Skeletal muscle cell (primary cell): ENCODE results near the gene GATM.
A peak's percentile ranks its signal among the peaks of the same experiment; 100 is the strongest.

Experiments used
- DNase-seq: peaks from one replicate; pipeline ENCODE4 v3.0.0-alpha.2; 2010; ENCODE audit warnings: low read depth
- H3K4me3 ChIP-seq: 2 replicates; pipeline ENCODE4 v1.5.1; 2011; ENCODE audit warnings: low read depth, mild to moderate bottlenecking, control low read depth, low read length, moderate library complexity

GATM gene

DNA sequence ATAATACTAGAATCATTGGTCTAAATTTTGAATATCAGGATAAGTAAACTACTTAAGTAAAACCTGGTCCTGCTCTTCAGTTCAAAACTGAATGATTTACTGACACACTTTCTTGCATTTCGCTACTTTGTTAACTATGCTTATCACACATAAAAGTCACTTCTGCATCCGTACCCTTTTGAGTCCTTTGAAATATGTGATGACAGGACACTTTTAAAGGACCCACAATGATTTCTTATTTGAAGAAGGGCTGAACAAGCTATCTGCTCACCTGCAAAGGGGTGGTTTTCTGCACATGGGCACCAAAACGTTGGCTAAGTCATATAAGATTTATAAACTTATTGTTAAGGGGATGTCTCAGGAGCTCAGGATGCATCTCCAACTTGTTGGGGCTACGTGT lies 15.0 kb downstream of the GATM start:
- no peak overlapping the region for H3K4me3 ChIP-seq
- DNase-seq: no peak

DNA sequence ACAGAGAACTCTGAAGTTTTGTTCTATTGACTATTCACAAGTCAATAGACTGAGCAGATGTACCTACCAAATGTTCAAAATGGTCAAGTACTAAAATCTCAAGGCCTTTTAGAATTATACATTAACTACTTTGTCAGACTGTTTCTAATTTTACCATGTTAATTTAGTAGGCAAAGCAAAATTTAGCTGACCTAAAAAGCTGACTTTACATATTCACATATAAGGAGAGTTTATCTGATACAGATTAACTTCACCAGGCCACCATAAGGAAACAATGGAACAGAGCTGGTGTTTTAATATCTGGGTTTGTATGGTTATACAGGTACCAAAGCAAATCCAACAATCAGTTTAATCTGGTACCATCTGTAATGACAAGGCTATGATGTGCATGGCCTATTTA lies 15.9 kb downstream of the GATM start:
- DNase-seq: no peak
- no peak overlapping the region for H3K4me3 ChIP-seq

DNA sequence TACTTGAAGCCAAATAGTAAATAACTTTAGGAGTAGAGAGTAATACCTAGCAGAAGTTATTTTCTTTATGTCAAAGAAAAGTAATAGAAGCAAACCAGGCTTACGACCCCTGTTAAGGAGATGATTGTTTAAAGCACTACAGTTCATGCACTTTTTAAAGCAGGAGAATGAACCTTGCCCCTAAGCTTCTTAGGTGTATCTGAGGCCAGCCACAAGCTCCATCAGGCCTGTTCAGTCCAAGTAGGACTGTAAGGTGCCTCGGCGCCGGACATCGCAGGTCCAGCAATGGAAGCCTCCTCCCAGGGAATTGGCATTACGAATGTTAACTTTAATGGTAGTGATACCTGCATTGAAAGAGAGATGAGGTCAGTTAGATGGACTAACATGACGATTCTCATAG lies 16.5 kb downstream of the GATM start:
- no peak overlapping the region for H3K4me3 ChIP-seq
- DNase-seq: no peak

DNA sequence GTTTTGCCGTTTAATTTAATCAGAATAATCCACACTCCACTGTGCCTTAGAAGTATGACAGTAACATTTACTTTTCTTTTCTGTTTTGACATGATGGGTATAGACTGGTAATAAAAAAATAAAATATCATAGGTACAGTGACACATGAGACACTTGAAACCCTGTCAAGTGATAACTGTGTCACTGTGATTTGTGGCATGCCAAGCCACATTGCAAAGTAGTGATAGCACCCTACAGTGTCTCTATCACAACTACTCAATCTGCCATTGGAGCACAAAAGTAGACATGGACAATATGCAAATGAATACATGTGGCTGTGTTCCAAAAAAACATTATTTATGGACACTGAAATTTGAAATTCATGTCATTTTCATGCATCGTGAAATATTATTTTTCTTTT lies 22.5 kb downstream of the GATM start:
- no peak for DNase-seq
- H3K4me3 ChIP-seq: no peak overlapping the region

DNA sequence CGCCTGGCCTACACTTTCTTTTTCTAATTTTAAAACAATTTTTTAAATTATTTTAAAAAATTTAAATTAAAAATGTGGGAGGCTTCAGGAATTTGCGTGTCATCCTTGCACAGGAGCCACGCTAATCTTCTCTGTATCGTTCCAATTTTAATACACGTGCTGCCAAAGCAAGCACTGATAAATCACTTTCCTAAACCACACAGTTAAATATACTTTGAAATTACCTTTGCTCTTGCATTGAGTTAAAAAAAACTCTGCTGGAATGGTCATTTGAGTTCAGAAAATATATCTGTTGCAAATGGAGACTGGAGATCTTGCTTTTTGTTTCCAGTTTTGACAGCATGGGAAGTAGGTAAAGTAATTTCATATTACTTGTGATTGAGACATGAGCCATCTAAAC lies 23.6 kb downstream of the GATM start:
- H3K4me3 ChIP-seq: no peak overlapping the region

DNA sequence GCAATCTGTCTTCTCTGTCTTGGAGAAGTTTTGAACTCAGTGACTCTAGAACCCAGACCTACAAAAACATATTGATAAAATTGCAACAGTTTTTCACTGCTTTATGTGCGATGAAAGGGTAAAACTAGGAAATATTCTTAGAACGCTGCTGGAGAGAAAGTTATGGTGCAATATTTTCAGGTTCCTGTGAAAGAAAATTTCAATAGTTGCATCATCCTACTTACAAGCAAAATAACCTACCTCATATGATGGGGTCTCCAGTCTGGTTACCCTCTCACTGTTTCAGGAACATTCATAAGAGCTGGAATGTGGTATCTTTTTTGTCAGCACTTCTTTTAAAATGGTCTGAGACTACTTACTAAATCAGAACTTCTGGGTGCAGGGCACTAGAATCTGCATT lies 27.1 kb downstream of the GATM start:
- DNase-seq: no peak
- H3K4me3 ChIP-seq: no peak overlapping the region

More for the DNA sequence above, 23.6 kb downstream of the GATM start:
- DNase-seq: no peak

DNA sequence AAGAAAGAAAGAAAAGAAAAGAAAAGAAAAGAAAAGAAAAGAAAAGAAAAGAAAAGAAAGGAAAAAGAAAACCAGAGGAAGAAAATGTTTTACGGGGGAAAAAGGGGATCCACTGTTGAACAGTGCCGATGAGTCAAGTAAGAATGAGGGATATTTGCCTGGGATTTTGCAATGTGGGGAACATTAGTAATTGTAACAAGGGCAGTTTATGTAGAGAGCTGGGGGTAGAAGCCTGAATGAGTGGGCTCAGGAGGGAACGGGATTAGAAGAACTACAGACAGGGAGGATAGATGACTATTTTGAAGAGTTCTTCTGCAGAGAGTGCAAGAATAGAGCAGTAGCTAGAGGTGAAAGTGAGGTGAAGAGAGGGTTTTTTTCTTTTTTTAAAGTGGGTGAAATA lies 28.7 kb downstream of the GATM start:
- no peak for DNase-seq
- H3K4me3 ChIP-seq: no peak overlapping the region

DNA sequence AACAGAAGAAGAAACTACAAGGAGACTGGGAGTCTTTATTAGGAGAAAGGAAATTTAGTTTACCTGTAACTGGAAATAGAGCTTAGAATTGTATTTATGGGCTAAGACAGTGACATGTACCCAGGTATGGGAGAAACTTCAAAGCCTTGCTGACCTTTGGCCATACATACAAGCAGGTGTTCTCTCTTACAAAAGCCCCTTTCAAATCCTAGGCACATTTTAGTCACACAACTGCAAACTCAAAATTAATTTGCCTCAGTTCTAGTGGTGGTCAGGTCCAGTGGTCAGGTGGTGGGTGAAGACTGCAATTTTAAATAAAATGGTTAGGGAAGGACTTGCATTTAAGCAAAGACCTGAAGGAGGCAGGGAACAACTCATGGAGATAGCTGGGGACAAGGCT lies 30.4 kb downstream of the GATM start:
- DNase-seq: no peak
- H3K4me3 ChIP-seq: no peak overlapping the region

DNA sequence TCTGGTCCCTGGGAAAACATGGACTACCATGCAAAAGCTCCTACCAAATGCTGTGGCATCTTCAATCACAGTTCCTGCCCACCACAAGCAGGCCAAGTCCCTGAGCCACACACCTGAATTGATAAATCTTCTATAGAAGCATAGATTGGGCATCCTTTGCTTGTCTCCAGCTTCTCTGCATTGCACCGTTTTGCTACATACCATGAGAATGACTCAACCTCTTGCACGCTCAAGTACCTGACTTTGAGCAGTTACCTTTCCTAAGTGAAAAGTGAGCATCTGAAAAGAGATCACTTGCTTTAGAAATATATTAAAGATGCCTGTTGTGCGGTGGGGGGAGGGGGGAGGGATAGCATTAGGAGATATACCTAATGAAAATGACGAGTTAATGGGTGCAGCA lies 31.3 kb downstream of the GATM start:
- no peak for DNase-seq
- H3K4me3 ChIP-seq: no peak overlapping the region

DNA sequence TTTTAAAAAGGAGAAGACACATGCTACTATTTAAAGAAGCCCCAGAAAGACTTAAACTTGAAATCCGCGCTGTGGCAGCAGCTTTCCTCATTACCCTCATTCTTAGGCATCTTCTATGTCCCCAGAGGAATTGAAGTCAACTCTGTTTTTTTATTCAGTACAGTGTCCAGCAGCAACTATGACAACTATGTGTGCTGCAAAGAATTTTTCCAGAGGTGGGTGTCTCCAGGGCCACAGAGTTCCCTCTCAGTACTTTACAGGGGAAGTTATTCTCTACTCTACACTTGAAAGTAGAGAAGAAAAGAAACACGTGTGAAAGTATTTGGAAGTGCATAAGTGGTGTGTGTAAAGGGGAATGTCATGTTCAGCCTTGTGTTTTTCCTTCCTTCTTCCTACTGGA lies 32.0 kb downstream of the GATM start:
- H3K4me3 ChIP-seq: no peak overlapping the region
- DNase-seq: no peak

DNA sequence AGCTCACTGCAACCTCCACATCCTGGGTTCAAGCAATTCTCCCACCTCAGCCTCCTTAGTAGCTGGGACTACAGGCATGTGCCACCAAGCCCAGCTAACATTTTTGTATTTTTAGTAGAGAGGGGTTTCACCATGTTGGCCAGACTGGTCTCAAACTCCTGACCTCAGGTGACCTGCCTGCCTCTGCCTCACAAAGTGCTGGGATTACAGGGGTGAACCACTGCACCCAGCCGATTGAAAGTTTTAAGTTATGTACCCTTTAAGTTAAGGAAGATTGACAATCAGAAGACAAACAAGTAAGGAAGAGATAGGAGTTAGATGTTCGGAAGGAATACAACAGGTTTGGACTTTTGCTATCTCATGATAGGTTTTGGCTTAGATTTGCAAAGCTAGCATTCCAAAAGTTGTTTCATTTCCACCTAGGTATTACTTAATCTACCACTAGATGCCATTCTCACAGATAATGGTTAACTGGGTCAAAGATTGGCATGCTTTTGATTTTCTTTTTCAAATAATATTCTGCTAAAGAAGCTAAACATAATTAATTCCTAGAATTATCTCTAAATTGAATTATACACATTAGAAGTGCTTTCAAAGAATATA lies 35.0 kb downstream of the GATM start:
- no peak for DNase-seq

DNA sequence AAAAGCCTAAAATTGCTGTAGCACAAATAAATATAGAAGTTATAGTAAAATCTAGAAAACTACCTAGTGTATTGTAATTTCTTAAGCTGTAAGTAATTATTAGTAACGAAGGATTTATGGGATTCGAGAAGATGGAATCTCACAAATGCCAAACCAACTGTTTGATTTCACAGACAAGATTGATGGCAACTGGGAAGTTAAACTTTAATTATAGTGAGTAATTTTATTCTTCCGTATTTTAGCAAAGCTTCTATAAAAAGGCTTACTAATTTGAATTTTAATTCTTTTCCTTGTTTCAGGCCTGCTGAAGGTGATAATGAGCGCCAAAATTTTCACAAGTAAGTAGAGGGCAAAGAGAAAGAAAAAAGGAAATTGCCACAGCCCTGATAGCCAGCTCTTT lies 36.6 kb downstream of the GATM start:
- no peak for DNase-seq

More for the DNA sequence above, 35.0 kb downstream of the GATM start:
- no peak overlapping the region for H3K4me3 ChIP-seq

DNA sequence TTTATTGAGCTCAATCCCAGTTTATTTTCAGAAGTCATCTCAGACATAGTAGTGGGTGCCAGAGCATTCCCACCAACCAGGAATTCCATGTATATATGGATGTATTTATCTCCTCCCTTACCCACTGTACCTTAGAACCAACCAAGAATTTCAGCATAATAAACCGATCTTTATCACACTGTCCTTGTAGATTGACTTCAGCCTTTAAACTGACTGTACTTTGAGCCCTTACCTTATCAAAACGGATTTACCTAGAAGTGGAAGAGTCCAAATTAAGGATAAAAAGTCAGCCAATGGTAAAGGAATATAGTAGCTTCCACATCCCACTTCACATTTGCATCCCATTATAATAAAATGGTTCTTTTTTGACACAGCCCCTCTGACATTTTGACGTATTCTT lies 37.9 kb downstream of the GATM start:
- DNase-seq: no peak
- no peak overlapping the region for H3K4me3 ChIP-seq

More for the DNA sequence above, 36.6 kb downstream of the GATM start:
- H3K4me3 ChIP-seq: no peak overlapping the region

DNA sequence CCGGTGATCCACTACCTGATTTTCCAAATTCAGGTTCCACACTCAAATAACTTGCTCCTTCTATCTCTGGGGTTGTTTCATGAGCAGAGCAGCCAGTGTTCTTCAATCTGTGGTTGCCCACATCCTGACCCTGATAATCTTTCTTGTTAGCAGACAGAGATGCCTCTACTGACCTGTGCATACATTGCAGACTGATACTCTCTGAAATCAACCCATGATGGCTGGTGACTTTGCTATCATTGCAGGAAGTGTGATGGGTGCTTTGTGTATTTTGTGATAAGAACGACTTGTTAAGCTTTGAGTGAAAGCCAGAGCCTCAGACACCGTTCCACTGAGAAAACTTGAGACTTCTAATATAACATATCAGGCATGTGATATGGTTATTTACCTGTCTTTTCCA lies 39.9 kb downstream of the GATM start:
- no peak for DNase-seq

DNA sequence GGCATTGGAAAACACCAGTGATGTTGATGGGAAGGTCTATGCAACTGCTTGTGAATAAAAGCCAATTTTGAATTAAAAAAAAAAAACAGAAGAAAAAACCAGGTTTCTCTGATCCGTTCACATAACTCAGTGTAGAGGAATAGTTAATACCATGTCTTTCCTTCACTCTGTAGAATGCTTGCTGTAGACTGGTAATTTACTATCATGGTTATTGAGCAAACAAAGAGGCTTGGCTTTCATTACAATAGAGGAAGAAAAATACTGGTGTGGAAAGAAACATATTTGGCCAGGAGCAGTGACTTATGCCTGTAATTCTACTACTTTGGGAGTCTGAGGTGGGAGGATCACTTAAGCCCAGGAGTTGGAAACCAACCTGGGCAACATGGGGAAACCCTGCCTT lies 41.1 kb downstream of the GATM start:
- DNase-seq: no peak
- H3K4me3 ChIP-seq: no peak overlapping the region

More for the DNA sequence above, 39.9 kb downstream of the GATM start:
- no peak overlapping the region for H3K4me3 ChIP-seq

DNA sequence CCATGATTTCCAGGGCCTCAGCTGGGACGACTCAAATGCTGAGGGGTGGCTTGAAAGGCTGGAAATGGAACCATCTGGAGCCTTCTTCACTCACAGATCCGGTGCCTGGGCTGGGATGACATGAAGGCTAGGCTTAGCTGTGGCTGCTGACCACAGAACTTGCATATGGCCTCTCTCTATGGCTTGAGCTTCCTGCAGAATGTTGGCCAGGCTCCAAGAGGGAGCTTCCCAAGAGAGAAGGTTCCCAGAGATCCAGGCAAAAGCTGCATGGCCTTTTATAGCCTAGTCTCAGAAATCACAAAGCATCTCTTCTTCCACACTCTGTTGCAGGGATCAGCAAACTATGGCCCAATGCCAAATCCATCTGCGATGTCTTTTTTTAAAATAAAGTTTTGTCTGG lies 44.8 kb downstream of the GATM start:
- peak; percentile 15 for DNase-seq
- H3K4me3 ChIP-seq: no peak overlapping the region

DNA sequence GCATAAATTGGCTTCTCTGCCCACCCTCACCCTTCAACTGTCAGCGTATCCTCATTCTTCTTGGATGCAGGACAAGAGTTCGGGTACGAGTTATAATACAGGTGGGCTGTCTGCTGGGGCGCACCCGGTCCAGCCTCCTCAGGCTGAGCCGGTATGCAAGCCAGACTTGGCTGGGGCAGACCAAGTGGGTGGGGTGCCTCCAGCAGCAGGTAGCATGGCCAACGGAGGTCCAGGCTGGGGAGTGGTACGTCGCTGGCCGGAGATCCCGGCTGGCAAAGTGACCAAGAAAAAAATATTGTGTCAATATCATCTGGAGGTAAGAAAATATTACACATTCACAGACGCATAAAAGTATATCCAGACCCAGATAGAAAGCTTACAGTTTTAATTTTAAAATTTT lies 45.6 kb downstream of the GATM start:
- no peak for DNase-seq
- no peak overlapping the region for H3K4me3 ChIP-seq

DNA sequence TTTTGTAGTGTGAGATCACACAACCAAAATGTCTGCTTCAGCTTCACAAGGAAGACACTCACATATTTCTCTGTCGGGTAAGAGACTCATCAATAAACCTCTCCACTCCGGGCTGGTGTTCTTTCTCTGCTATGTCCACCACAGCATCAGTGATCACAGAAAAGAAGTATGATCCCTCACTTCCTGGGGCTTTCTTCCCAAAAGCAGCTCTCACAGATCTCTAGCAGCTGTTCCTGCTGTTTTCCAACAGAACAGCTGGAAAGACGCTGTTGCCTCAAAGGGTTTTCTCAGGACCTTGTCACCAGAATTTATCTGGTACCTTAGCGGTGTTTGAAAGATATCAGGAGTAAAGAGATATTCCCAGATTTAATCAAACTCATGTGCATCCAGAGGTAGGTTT lies 46.4 kb downstream of the GATM start:
- DNase-seq: no peak
- no peak overlapping the region for H3K4me3 ChIP-seq

DNA sequence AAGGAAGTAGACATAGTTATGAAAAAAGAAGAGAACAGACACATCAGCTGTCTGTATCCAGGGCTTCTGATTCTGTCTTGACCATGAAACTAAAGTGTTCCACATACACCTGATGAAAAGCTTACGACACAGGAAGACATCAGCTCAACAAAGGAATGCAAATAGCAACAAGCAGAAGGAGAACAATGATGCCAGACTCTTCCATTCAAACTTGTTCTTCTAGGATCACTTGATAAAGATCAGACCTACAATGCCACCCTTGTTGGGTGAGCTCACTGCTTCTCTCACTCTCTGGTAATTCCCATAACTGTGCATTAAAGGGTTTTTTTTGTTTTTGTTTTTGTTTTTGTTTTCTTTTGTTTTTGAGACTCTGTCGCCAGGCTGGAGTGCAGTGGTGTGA lies 49.7 kb downstream of the GATM start:
- DNase-seq: no peak
- no peak overlapping the region for H3K4me3 ChIP-seq

DNA sequence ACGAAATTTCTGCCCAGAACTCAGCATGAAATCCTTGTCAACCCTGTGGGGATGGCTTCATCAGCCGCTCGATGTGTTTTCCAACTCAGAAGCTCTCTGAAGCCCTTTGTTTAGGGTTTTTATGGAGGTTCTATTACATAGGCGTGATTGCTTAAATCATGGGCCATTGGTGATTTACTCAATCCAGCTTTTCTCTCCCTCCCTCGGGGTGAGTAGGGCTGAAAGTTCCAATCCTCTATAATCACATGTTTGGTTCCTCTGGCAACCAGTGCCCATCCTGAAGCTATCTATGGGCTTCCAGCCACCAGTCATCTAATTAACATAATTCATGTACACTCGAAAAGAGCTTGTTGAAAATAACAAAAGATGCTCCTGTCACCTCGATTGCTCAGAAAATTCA lies 51.6 kb downstream of the GATM start:
- DNase-seq: no peak
- H3K4me3 ChIP-seq: no peak overlapping the region

DNA sequence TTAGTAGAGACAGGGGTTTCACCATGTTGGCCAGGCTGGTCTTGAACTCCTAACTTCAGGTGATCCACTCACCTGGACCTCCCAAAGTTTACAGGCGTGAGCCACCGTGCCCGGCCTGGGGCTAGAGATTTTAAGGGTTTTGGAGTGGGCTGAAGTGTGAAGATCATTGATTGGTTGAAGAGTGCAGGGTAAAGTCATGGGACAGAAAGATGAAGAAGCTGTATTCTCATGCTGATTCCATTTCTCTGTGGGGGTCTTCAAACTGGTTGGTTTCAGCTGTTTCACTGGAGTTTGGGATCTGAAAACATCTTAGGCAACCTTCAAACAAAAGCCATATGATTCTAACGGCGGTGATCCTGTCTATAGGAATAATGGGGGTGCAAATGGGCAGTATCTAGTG lies 52.1 kb downstream of the GATM start:
- DNase-seq: no peak

DNA sequence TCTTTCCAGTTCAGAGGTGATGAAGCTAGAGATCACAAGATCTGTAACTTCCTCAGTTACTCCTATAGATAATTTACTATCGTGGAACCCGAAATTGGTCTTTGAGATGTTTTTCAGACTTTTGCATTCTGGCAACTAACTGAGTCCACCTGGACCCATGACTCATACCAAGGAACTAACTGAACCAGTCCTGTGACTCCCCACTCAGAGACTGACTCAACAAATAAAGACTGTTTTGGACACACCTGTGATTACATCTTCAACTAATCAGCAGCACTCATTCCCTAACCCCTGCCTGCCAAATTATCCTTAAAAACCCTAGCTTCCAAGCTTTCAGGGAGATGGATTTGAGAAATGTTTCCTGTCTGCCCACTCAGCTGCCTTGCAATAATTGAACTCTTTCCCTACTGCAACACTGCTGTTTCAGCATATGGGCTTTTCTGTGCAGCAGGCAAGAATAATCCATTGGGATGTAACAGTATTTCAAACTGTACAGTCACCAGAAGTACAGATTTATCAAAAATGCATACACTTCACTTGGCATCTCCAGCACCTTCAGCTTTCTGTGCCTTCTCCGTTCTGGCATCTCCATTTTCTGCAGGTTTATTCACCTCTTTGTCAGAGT lies 57.7 kb downstream of the GATM start:
- no peak for DNase-seq
- no peak overlapping the region for H3K4me3 ChIP-seq

More for the DNA sequence above, 52.1 kb downstream of the GATM start:
- no peak overlapping the region for H3K4me3 ChIP-seq
